Measurements from ENCODE around the gene ZNF581. TPM values are rescaled to one million over a fixed set of nuclear protein-coding genes. Genes with fewer than 3 reads are reported as not detected.

Gene ZNF581
- total RNA-seq, 1 donor from 2014 or later: 30.0 TPM

DNA sequence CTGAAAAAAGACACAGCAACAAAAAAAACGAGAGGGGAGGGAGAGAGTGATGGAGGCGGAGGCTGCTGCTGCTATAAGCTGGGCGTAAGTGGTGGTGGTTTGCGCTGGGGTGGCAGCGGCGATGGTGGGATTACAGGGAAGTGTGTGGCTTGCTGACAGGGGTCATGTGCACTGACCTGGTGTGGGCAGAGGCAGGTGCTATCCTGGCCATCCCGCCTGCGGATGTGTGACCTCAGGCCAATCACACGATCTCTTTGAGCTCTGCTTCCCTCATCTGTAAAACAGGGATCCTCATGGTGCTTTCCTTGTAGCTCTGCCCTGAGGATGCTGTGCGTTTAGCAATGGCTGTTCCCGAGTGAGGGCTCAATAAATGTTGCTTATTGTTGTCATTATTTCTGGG, 5.9 kb upstream of the ZNF581 start:
- Histone ChIP-seq H3K27ac (ENCODE audit: low read depth, low read length) (no peak overlapping the region), H3K4me2 (ENCODE audit: low read length) (peak overlapping the region; percentile 12), H3K27me3 (ENCODE audit: insufficient read depth, low read length) (no peaks in the 10 kb centered on the region), H3K9ac (ENCODE audit: low read length) (no peak overlapping the region), H3K4me3 (ENCODE audit: insufficient read depth, low read depth, low read length) (no peak overlapping the region), H3K9me3 (ENCODE audit: insufficient read depth, low read depth, low read length) (no peaks in the 10 kb centered on the region), H3K79me2 (ENCODE audit: insufficient read depth, low read length) (peaks cover 53% of the 10 kb centered on the region), H2AFZ (ENCODE audit: low read depth, low read length) (no peak overlapping the region), H3K36me3 (ENCODE audit: insufficient read depth, low read length) (no peaks in the 10 kb centered on the region), H3K4me1 (ENCODE audit: insufficient read depth, low read length) (peaks cover 30% of the 10 kb centered on the region), H4K20me1 (ENCODE audit: insufficient read depth, low read length) (peaks cover 14% of the 10 kb centered on the region)
- no peak for DNase-seq (ENCODE audit: low read depth)
- TF ChIP-seq, protein P1, sequence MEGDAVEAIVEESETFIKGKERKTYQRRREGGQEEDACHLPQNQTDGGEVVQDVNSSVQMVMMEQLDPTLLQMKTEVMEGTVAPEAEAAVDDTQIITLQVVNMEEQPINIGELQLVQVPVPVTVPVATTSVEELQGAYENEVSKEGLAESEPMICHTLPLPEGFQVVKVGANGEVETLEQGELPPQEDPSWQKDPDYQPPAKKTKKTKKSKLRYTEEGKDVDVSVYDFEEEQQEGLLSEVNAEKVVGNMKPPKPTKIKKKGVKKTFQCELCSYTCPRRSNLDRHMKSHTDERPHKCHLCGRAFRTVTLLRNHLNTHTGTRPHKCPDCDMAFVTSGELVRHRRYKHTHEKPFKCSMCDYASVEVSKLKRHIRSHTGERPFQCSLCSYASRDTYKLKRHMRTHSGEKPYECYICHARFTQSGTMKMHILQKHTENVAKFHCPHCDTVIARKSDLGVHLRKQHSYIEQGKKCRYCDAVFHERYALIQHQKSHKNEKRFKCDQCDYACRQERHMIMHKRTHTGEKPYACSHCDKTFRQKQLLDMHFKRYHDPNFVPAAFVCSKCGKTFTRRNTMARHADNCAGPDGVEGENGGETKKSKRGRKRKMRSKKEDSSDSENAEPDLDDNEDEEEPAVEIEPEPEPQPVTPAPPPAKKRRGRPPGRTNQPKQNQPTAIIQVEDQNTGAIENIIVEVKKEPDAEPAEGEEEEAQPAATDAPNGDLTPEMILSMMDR (IDR thresholded peaks at IDR 0.05; ENCODE audit: insufficient read depth, low read depth, low read length): no peak
- TF ChIP-seq EZH2 (IDR thresholded peaks at IDR 0.05; ENCODE audit: insufficient read depth, low read length): no peak
- Mint-ChIP-seq H3K36me3 (ENCODE audit: low read depth, unreplicated experiment) (peaks cover 7% of the 10 kb centered on the region), H3K4me3 (ENCODE audit: unreplicated experiment) (no peak overlapping the region), H3K27ac (ENCODE audit: unreplicated experiment) (no peak overlapping the region), H3K9me3 (ENCODE audit: unreplicated experiment) (peaks cover 3% of the 10 kb centered on the region), H3K27me3 (ENCODE audit: low read depth, unreplicated experiment) (no peaks in the 10 kb centered on the region), H3K4me1 (ENCODE audit: low read depth, unreplicated experiment) (peaks cover 24% of the 10 kb centered on the region)
- FAIRE-seq: no peak

DNA sequence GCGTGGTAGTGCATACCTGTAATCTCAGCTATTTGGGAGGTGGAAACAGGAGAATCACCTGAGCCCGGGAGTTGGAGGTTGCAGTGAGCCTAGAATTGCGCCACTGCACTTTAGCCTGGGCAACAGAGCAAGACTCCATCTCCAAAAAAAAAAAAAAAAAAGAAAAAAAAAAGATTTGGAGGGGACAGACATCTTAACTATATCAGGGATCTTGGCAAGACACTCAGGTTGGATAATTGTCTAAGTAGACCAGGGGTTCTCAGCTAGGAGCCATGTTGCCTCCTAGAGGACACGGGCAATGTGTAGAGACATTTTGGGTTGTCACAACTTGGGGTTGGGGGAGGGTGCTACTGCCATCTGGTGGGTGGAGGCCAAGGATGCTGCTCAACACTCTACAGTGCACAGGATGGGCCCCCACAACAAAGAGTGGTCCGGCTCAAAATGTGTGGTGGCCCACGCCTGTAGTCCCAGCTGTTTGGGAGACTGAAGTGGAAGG, 4.5 kb upstream of the ZNF581 start:
- Histone ChIP-seq H3K4me2 (ENCODE audit: low read length) (no peak overlapping the region), H3K9me3 (ENCODE audit: insufficient read depth, low read depth, low read length) (no peaks in the 10 kb centered on the region), H3K9ac (ENCODE audit: low read length) (no peak overlapping the region), H3K27me3 (ENCODE audit: insufficient read depth, low read length) (no peaks in the 10 kb centered on the region), H2AFZ (ENCODE audit: low read depth, low read length) (no peak overlapping the region), H3K27ac (ENCODE audit: low read depth, low read length) (no peak overlapping the region), H3K36me3 (ENCODE audit: insufficient read depth, low read length) (no peaks in the 10 kb centered on the region), H3K4me3 (ENCODE audit: insufficient read depth, low read depth, low read length) (no peak overlapping the region), H3K79me2 (ENCODE audit: insufficient read depth, low read length) (peaks cover 63% of the 10 kb centered on the region), H3K4me1 (ENCODE audit: insufficient read depth, low read length) (peaks cover 38% of the 10 kb centered on the region), H4K20me1 (ENCODE audit: insufficient read depth, low read length) (peaks cover 14% of the 10 kb centered on the region)
- H3K9me3 Mint-ChIP-seq (ENCODE audit: unreplicated experiment): peaks cover 3% of the 10 kb centered on the region
- TF ChIP-seq EZH2 (IDR thresholded peaks at IDR 0.05; ENCODE audit: insufficient read depth, low read length): no peak
- TF ChIP-seq, protein P1 (IDR thresholded peaks at IDR 0.05; ENCODE audit: insufficient read depth, low read depth, low read length): peak; percentile 14
- peaks cover 28% of the 10 kb centered on the region for H3K4me1 Mint-ChIP-seq (ENCODE audit: low read depth, unreplicated experiment)
- no peak for FAIRE-seq
- H3K36me3 Mint-ChIP-seq (ENCODE audit: low read depth, unreplicated experiment): peaks cover 7% of the 10 kb centered on the region
- no peak for DNase-seq (ENCODE audit: low read depth)
- H3K27ac Mint-ChIP-seq (ENCODE audit: unreplicated experiment): peak overlapping the region; percentile 12
- no peaks in the 10 kb centered on the region for H3K27me3 Mint-ChIP-seq (ENCODE audit: low read depth, unreplicated experiment)
- H3K4me3 Mint-ChIP-seq (ENCODE audit: unreplicated experiment): peak overlapping the region; percentile 82

DNA sequence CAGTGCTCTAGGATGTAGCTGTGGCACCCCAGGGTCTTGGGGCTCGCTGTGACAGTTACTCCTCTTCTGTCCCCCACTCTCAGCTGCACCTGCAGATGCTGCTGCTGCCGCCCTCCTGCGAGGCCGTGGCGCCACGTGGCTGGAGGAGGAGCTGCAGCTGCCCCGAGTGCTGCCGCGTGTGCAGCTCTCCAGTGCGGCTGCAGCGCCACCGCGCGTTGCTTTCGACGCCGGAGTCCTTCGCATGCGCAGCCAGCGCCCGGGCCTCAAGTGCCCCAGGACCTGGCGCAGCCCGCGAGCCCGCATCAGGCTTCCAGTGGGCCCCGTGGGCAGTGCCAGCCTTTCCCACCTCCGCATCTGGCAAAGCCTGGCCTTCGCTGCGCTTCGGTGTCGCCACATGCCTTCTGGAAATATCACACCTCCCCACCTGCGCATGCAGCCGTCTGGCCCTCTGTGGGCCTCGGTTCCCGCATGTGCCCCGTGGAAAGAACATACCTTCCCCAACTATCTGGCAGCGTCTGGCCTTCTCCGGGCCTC, 3.3 kb upstream of the ZNF581 start:
- Mint-ChIP-seq H3K36me3 (ENCODE audit: low read depth, unreplicated experiment) (peaks cover 7% of the 10 kb centered on the region), H3K9me3 (ENCODE audit: unreplicated experiment) (no peaks in the 10 kb centered on the region), H3K4me1 (ENCODE audit: low read depth, unreplicated experiment) (peaks cover 28% of the 10 kb centered on the region), H3K27me3 (ENCODE audit: low read depth, unreplicated experiment) (no peaks in the 10 kb centered on the region), H3K27ac (ENCODE audit: unreplicated experiment) (peak overlapping the region; percentile 84), H3K4me3 (ENCODE audit: unreplicated experiment) (peak overlapping the region; percentile 84)
- Histone ChIP-seq H3K79me2 (ENCODE audit: insufficient read depth, low read length) (peaks cover 70% of the 10 kb centered on the region), H3K36me3 (ENCODE audit: insufficient read depth, low read length) (peaks cover 4% of the 10 kb centered on the region), H3K9me3 (ENCODE audit: insufficient read depth, low read depth, low read length) (no peaks in the 10 kb centered on the region), H3K9ac (ENCODE audit: low read length) (peak overlapping the region; percentile 92), H3K4me1 (ENCODE audit: insufficient read depth, low read length) (peaks cover 45% of the 10 kb centered on the region), H4K20me1 (ENCODE audit: insufficient read depth, low read length) (peaks cover 22% of the 10 kb centered on the region), H3K27me3 (ENCODE audit: insufficient read depth, low read length) (no peaks in the 10 kb centered on the region), H3K4me3 (ENCODE audit: insufficient read depth, low read depth, low read length) (peak overlapping the region; percentile 76), H3K27ac (ENCODE audit: low read depth, low read length) (peak overlapping the region; percentile 71), H2AFZ (ENCODE audit: low read depth, low read length) (peak overlapping the region; percentile 70), H3K4me2 (ENCODE audit: low read length) (peak overlapping the region; percentile 100)
- DNase-seq (ENCODE audit: low read depth) (peak; percentile 61), FAIRE-seq (no peak)
- no peak for TF ChIP-seq EZH2 (IDR thresholded peaks at IDR 0.05; ENCODE audit: insufficient read depth, low read length)
- TF ChIP-seq, protein P1 (IDR thresholded peaks at IDR 0.05; ENCODE audit: insufficient read depth, low read depth, low read length): peak; percentile 28
